GM23338 (cell line): ENCODE results near the gene STOX2. TPM values are rescaled to one million over a fixed set of nuclear protein-coding genes. Genes with fewer than 3 reads are reported as not detected.

ENCODE experiments used
- ATAC-seq: fragments of 200-7000 bp; cut with Tn5 transposase; 3 replicates; pipeline ENCODE4 v1.9.1; 2020
- DNase-seq: peaks from one replicate; pipeline ENCODE4 v3.0.0-alpha.2; 2015; ENCODE audit warnings: low spot score
- H2AFZ ChIP-seq: fragments of 200-600 bp; sonication (generic); 2 replicates; pipeline ENCODE4 v1.8.0; 2016; ENCODE audit warnings: antibody characterized with exemption, mild to moderate bottlenecking, moderate library complexity
- H3F3A ChIP-seq: fragments of 200-600 bp; sonication (generic); replicated peaks from 2 replicates; pipeline ENCODE4 v1.8.0; 2017; ENCODE audit warnings: antibody characterized with exemption, mixed run types, low read depth
- H3K27ac ChIP-seq: fragments of 200-600 bp; sonication (generic); 2 replicates; pipeline ENCODE4 v1.6.1; 2016; ENCODE audit warnings: low read depth
- H3K27me3 ChIP-seq: fragments of 200-600 bp; sonication (generic); 2 replicates; pipeline ENCODE4 v1.8.0; 2016; ENCODE audit warnings: mild to moderate bottlenecking, mixed run types, moderate library complexity; ENCODE audit not compliant: insufficient read depth
- H3K36me3 ChIP-seq: fragments of 200-600 bp; sonication (generic); 2 replicates; pipeline ENCODE4 v1.8.0; 2016; ENCODE audit warnings: mild to moderate bottlenecking; ENCODE audit not compliant: insufficient read depth
- H3K4me1 ChIP-seq: fragments of 200-600 bp; sonication (generic); 2 replicates; pipeline ENCODE4 v1.8.0; 2016; ENCODE audit warnings: mild to moderate bottlenecking, moderate library complexity; ENCODE audit not compliant: insufficient read depth
- H3K4me2 ChIP-seq: fragments of 200-600 bp; sonication (generic); 2 replicates; pipeline ENCODE4 v1.7.1; 2017; ENCODE audit warnings: mixed run types
- H3K4me3 ChIP-seq: fragments of 200-600 bp; sonication (generic); 2 replicates; pipeline ENCODE4 v1.6.1; 2016; ENCODE audit warnings: mixed run types
- H3K79me2 ChIP-seq: fragments of 200-600 bp; sonication (generic); replicated peaks from 2 replicates; pipeline ENCODE4 v1.8.0; 2017; ENCODE audit warnings: mild to moderate bottlenecking; ENCODE audit not compliant: insufficient read depth
- H3K9me2 ChIP-seq: fragments of 200-600 bp; sonication (generic); 2 replicates; pipeline ENCODE4 v1.8.0; 2017; ENCODE audit not compliant: insufficient read depth
- H4K20me1 ChIP-seq: fragments of 200-600 bp; sonication (generic); replicated peaks from 2 replicates; pipeline ENCODE4 v1.8.0; 2017; ENCODE audit warnings: mild to moderate bottlenecking; ENCODE audit not compliant: insufficient read depth
- H3K27ac Mint-ChIP-seq: 2 replicates; pipeline ENCODE4 v1.8.0; 2020; ENCODE audit warnings: inconsistent platforms, mild to moderate bottlenecking, moderate library complexity, mixed read lengths
- H3K27me3 Mint-ChIP-seq: 3 replicates; pipeline ENCODE4 v1.8.0; 2022; ENCODE audit warnings: low read depth, mild to moderate bottlenecking, moderate library complexity, mixed read lengths, inconsistent platforms; ENCODE audit not compliant: insufficient read depth, poor library complexity
- H3K36me3 Mint-ChIP-seq: 3 replicates; pipeline ENCODE4 v1.8.0; 2021; ENCODE audit warnings: low read depth, mild to moderate bottlenecking, inconsistent platforms, moderate library complexity, mixed read lengths
- H3K4me1 Mint-ChIP-seq: 3 replicates; pipeline ENCODE4 v1.8.0; 2020; ENCODE audit warnings: mild to moderate bottlenecking, inconsistent platforms, mixed read lengths
- H3K4me3 Mint-ChIP-seq: 3 replicates; pipeline ENCODE4 v1.8.0; 2021; ENCODE audit warnings: moderate library complexity, mild to moderate bottlenecking, inconsistent platforms, mixed read lengths
- H3K9me3 Mint-ChIP-seq: 3 replicates; pipeline ENCODE4 v1.8.0; 2020; ENCODE audit warnings: moderate library complexity, mild to moderate bottlenecking, inconsistent platforms, mixed read lengths
- CREB1 ChIP-seq: fragments of 250-450 bp; sonication (Bioruptor Pico); IDR thresholded peaks from 2 replicates; pipeline ENCODE4 v1.5.0; 2020; ENCODE audit warnings: low read depth, mild to moderate bottlenecking, moderate library complexity
- CTCF ChIP-seq, 2 experiments: fragments of 200-600 bp in 1 of 2; sonication (generic) in 1 of 2; conservative IDR thresholded peaks; 2 replicates each; pipeline versions ENCODE4 v1.5.1 to v1.6.1; 2016 to 2017; ENCODE audit warnings: antibody characterized with exemption in 2 of 2, low read depth in 2 of 2, mild to moderate bottlenecking in 2 of 2, moderate library complexity in 1 of 2
- EZH2 ChIP-seq: fragments of 200-600 bp; sonication (generic); IDR thresholded peaks from one replicate; pipeline ENCODE4 v1.8.0; 2017; ENCODE audit warnings: antibody characterized with exemption, mild to moderate bottlenecking, low read depth; ENCODE audit not compliant: unreplicated experiment
- EZH2phosphoT487 ChIP-seq: fragments of 200-600 bp; sonication (generic); IDR thresholded peaks from one replicate; pipeline ENCODE4 v1.8.1; 2018; ENCODE audit warnings: antibody characterized with exemption; ENCODE audit not compliant: unreplicated experiment
- JUNB ChIP-seq: IDR thresholded peaks from one replicate; pipeline ENCODE4 v1.6.1; 2016; ENCODE audit warnings: antibody characterized with exemption; ENCODE audit not compliant: unreplicated experiment
- NANOG ChIP-seq: IDR thresholded peaks from 2 replicates; pipeline ENCODE4 v1.6.1; 2016; ENCODE audit warnings: antibody characterized with exemption, borderline replicate concordance
- POLR2AphosphoS5 ChIP-seq: IDR thresholded peaks from 2 replicates; pipeline ENCODE4 v1.6.1; 2016; ENCODE audit warnings: antibody characterized with exemption, low read depth
- REST ChIP-seq: IDR thresholded peaks from one replicate; pipeline ENCODE4 v1.6.1; 2018; ENCODE audit warnings: antibody characterized with exemption; ENCODE audit not compliant: unreplicated experiment
- STAT1 ChIP-seq: IDR thresholded peaks from one replicate; pipeline ENCODE4 v1.6.1; 2016; ENCODE audit warnings: antibody characterized with exemption; ENCODE audit not compliant: unreplicated experiment
- ZNF114 ChIP-seq: fragments of 250-450 bp; sonication (Bioruptor Pico); IDR thresholded peaks from 2 replicates; pipeline ENCODE4 v1.5.0; 2020; ENCODE audit warnings: mild to moderate bottlenecking, moderate library complexity
- ZNF331 ChIP-seq: fragments of 250-450 bp; sonication (Bioruptor Pico); IDR thresholded peaks from 2 replicates; pipeline ENCODE4 v1.5.0; 2020; ENCODE audit warnings: low read depth, mild to moderate bottlenecking, moderate library complexity
- ZNF462 ChIP-seq: fragments of 250-450 bp; sonication (Bioruptor Pico); IDR thresholded peaks from 2 replicates; pipeline ENCODE4 v1.5.0; 2020; ENCODE audit warnings: mild to moderate bottlenecking, moderate library complexity
- polyA plus RNA-seq: library from polyadenylated mRNA; unstranded; fragments of >200 nt; fragmentation: Nextera tagmentation; extraction: Ambion mirVana; gene quantifications from 2 replicates; pipeline ENCODE4 v1.2.1, GENCODE V29; 2016
- total RNA-seq: library from RNA; depleted of rRNA; stranded (reverse); fragments of >200 nt; shearing (Covaris generic); gene quantifications from 2 replicates; pipeline ENCODE4 v1.2.3, GENCODE V29; 2014
- TF ChIP-seq, protein P1 (sequence below): IDR thresholded peaks from 2 replicates; pipeline ENCODE4 v1.6.1; 2016; ENCODE audit warnings: antibody characterized with exemption

Gene STOX2
- total and polyA plus RNA-seq, 2 experiments from 2014 or later = 19.8 to 20.6 TPM

GRCh38 chr4:183903021-183903760 lies 1.9 kb upstream of the STOX2 start:
- Histone ChIP-seq H2AFZ (no peak overlapping the region), H3K79me2 (peaks cover 17% of the 10 kb centered on the region), H3K4me3 (no peak overlapping the region), H3K9me2 (peaks cover 10% of the 10 kb centered on the region; the same call in 1 of the 2 replicates), H3K4me1 (peaks cover 16% of the 10 kb centered on the region), H4K20me1 (peaks cover 6% of the 10 kb centered on the region; the same call in 1 of the 2 replicates), H3K27me3 (peaks cover 37% of the 10 kb centered on the region), H3F3A (no peaks in the 10 kb centered on the region; the same call in 1 of the 2 replicates), H3K4me2 (no peak overlapping the region), H3K27ac (no peak overlapping the region), H3K36me3 (peaks cover 8% of the 10 kb centered on the region)
- H3K4me3 Mint-ChIP-seq = no peak overlapping the region
- ATAC-seq = no peak
- H3K36me3 Mint-ChIP-seq = peaks cover 32% of the 10 kb centered on the region
- H3K4me1 Mint-ChIP-seq = peaks cover 8% of the 10 kb centered on the region
- no peak for TF ChIP-seq POLR2AphosphoS5
- no peak for TF ChIP-seq CREB1
- no peak for TF ChIP-seq ZNF462 (CRISPR knock-in tag)
- no peak for TF ChIP-seq EZH2phosphoT487
- TF ChIP-seq ZNF331 = no peak
- TF ChIP-seq CTCF (conservative IDR thresholded peaks at IDR 0.05; ENCODE audit: low read depth in 2 of 2) = no peak
- TF ChIP-seq NANOG = no peak
- no peak for TF ChIP-seq REST
- TF ChIP-seq, protein P1, sequence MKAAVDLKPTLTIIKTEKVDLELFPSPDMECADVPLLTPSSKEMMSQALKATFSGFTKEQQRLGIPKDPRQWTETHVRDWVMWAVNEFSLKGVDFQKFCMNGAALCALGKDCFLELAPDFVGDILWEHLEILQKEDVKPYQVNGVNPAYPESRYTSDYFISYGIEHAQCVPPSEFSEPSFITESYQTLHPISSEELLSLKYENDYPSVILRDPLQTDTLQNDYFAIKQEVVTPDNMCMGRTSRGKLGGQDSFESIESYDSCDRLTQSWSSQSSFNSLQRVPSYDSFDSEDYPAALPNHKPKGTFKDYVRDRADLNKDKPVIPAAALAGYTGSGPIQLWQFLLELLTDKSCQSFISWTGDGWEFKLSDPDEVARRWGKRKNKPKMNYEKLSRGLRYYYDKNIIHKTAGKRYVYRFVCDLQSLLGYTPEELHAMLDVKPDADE = no peak
- no peak for TF ChIP-seq EZH2
- TF ChIP-seq ZNF114 (CRISPR knock-in tag) = no peak
- no peak for TF ChIP-seq JUNB
- TF ChIP-seq STAT1 = no peak
- peaks cover 27% of the 10 kb centered on the region for H3K27me3 Mint-ChIP-seq
- DNase-seq = no peak
- H3K9me3 Mint-ChIP-seq = peaks cover 36% of the 10 kb centered on the region
- H3K27ac Mint-ChIP-seq = no peak overlapping the region
